ENCODE results near the gene CCDC24. TPM values are rescaled to one million over a fixed set of nuclear protein-coding genes. Genes with fewer than 3 reads are reported as not detected.

Gene CCDC24
- total RNA-seq, 1 donor from 2014 or later = 3.0 TPM

DNA sequence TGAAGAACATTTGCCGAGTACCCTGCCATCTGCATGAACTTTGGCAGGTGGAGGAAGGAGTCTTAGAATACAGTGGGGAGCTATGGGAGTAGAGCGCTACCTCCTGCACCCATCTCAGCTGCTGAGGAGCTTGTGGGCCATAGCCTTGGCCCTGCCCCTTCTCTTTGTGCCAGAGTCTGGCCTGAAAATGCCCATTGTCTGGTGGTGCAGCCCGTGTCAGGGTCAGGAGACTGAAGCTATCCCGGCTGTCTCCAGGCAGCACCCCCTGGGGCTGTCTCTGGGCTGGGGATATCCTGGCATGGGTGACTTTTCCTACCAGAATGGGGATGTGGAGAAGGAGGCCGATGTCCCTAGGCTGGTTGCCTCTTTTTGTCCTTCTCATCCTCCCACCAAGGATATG lies 37.4 kb upstream of the CCDC24 start:
- Mint-ChIP-seq H3K27me3 (no peaks in the 10 kb centered on the region), H3K27ac (no peak overlapping the region), H3K9me3 (no peaks in the 10 kb centered on the region), H3K36me3 (ENCODE audit: low read depth) (peaks cover 21% of the 10 kb centered on the region), H3K4me1 (peaks cover 11% of the 10 kb centered on the region), H3K4me3 (no peak overlapping the region)
- intact Hi-C loops (cut with micrococcal nuclease) = no loop called here
- no peak for DNase-seq

- no peak for DNase-seq
- intact Hi-C loops (cut with micrococcal nuclease) = no loop called here
- H3K4me3 Mint-ChIP-seq = no peak overlapping the region
- no peaks in the 10 kb centered on the region for H3K27me3 Mint-ChIP-seq
- peaks cover 17% of the 10 kb centered on the region for H3K36me3 Mint-ChIP-seq (ENCODE audit: low read depth)
- H3K9me3 Mint-ChIP-seq = no peaks in the 10 kb centered on the region
- peaks cover 3% of the 10 kb centered on the region for H3K4me1 Mint-ChIP-seq
- H3K27ac Mint-ChIP-seq = no peak overlapping the region
Observed at GRCh38 chr1:43956234-43956633, 35.2 kb upstream of the CCDC24 start.

- Mint-ChIP-seq H3K36me3 (ENCODE audit: low read depth) (peaks cover 21% of the 10 kb centered on the region), H3K27ac (no peak overlapping the region), H3K9me3 (no peaks in the 10 kb centered on the region), H3K4me3 (no peak overlapping the region), H3K4me1 (peaks cover 2% of the 10 kb centered on the region), H3K27me3 (no peaks in the 10 kb centered on the region)
- intact Hi-C loops (cut with micrococcal nuclease) = no loop called here
- DNase-seq = no peak
Observed at GRCh38 chr1:43957407-43958040, 33.9 kb upstream of the CCDC24 start.

- intact Hi-C loops (cut with micrococcal nuclease) = no loop called here
- Mint-ChIP-seq H3K9me3 (no peaks in the 10 kb centered on the region), H3K27ac (no peak overlapping the region)
Observed at GRCh38 chr1:43958351-43959255, 32.8 kb upstream of the CCDC24 start.

GRCh38 chr1:43960798-43961197 lies 30.6 kb upstream of the CCDC24 start:
- DNase-seq = no peak
- H3K36me3 Mint-ChIP-seq (ENCODE audit: low read depth) = peaks cover 21% of the 10 kb centered on the region
- H3K27ac Mint-ChIP-seq = no peak overlapping the region
- peaks cover 2% of the 10 kb centered on the region for H3K4me1 Mint-ChIP-seq
- H3K9me3 Mint-ChIP-seq = no peaks in the 10 kb centered on the region
- intact Hi-C loops (cut with micrococcal nuclease) = no loop called here
- H3K27me3 Mint-ChIP-seq = no peaks in the 10 kb centered on the region
- no peak overlapping the region for H3K4me3 Mint-ChIP-seq

More at GRCh38 chr1:43958351-43959255, 32.8 kb upstream of the CCDC24 start:
- H3K36me3 Mint-ChIP-seq (ENCODE audit: low read depth) = peaks cover 21% of the 10 kb centered on the region
- DNase-seq = no peak
- no peak overlapping the region for H3K4me3 Mint-ChIP-seq
- H3K27me3 Mint-ChIP-seq = no peaks in the 10 kb centered on the region
- H3K4me1 Mint-ChIP-seq = peaks cover 2% of the 10 kb centered on the region

DNA sequence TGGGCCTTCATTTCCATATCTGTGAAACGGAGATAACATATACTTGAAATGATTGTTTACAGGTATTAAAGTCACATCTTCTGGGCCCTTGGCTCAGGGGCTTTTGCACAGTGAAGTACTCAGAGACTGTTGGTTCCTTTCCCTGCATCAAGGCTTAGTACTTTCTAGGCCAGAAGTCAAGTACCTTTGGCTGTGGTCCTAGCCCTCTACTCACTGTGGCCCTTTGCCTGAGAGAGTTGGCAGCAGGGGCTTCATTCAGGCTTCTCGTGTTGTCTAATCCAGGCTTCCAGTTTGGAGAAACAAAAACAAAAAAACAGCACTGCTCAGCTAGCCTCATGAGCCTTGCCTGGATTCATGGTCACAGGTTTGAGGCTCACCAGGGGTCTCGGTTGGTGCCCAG lies 29.7 kb upstream of the CCDC24 start:
- H3K27me3 Mint-ChIP-seq = no peaks in the 10 kb centered on the region

GRCh38 chr1:43962324-43962723 lies 29.1 kb upstream of the CCDC24 start:
- intact Hi-C loops (cut with micrococcal nuclease) = no loop called here
- no peaks in the 10 kb centered on the region for H3K27me3 Mint-ChIP-seq
- DNase-seq = no peak
- H3K36me3 Mint-ChIP-seq (ENCODE audit: low read depth) = peaks cover 19% of the 10 kb centered on the region
- H3K9me3 Mint-ChIP-seq = no peaks in the 10 kb centered on the region
- H3K27ac Mint-ChIP-seq = no peak overlapping the region
- no peak overlapping the region for H3K4me3 Mint-ChIP-seq
- peaks cover 2% of the 10 kb centered on the region for H3K4me1 Mint-ChIP-seq

More for the DNA sequence above, 29.7 kb upstream of the CCDC24 start:
- DNase-seq = no peak
- no peaks in the 10 kb centered on the region for H3K9me3 Mint-ChIP-seq
- H3K27ac Mint-ChIP-seq = no peak overlapping the region
- peaks cover 21% of the 10 kb centered on the region for H3K36me3 Mint-ChIP-seq (ENCODE audit: low read depth)
- H3K4me1 Mint-ChIP-seq = peaks cover 2% of the 10 kb centered on the region
- H3K4me3 Mint-ChIP-seq = no peak overlapping the region
- intact Hi-C loops (cut with micrococcal nuclease) = no loop called here

GRCh38 chr1:43963006-43963405 lies 28.4 kb upstream of the CCDC24 start:
- Mint-ChIP-seq H3K27me3 (no peaks in the 10 kb centered on the region), H3K9me3 (no peaks in the 10 kb centered on the region), H3K27ac (no peak overlapping the region), H3K4me3 (no peak overlapping the region), H3K4me1 (peaks cover 2% of the 10 kb centered on the region), H3K36me3 (ENCODE audit: low read depth) (peaks cover 20% of the 10 kb centered on the region)
- no peak for DNase-seq
- intact Hi-C loops (cut with micrococcal nuclease) = no loop called here

DNA sequence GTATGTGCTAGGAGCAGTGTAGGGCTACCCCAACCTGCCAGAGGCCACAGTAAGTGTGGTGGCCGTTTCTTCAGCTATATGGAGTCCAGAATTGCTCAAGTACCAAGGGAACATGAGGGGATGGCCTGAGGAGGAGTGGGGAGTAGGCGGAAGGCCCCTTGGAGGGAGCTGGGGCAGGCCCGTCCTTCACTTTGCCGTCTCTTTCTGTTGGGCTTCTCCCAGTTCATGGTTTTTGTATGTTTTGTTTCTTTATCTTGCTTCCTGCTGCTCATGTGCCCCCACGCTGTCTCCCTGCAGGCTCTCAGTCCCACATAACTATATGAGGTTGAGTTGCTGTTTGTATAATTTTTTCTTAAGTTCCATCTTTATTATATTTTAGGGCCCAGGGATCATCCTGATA lies 27.5 kb upstream of the CCDC24 start:
- intact Hi-C loops (cut with micrococcal nuclease) = no loop called here
- Mint-ChIP-seq H3K4me3 (no peak overlapping the region), H3K27me3 (no peaks in the 10 kb centered on the region), H3K27ac (no peak overlapping the region), H3K36me3 (ENCODE audit: low read depth) (peaks cover 16% of the 10 kb centered on the region), H3K4me1 (peaks cover 2% of the 10 kb centered on the region), H3K9me3 (no peaks in the 10 kb centered on the region)
- DNase-seq = no peak

DNA sequence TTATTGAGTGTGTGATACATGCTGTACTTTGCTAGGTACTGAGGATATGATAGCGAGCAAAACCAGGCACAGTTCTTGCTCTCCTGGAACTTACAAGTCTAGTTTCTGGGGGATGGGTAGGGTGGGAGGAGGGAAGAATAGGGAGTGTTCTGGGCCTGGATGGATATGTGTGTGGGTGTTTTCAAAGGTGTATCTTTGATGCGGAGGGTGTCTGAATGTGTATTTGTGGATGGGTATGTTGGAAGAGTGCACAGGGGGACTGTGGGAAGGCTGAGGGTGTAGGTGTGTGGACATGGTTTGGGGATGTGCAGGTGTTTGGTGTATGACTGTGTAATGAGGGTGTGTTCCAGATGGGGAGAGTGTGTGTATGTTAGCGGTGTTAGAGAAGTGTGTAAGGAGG lies 26.1 kb upstream of the CCDC24 start:
- DNase-seq = no peak
- H3K9me3 Mint-ChIP-seq = no peaks in the 10 kb centered on the region
- intact Hi-C loops (cut with micrococcal nuclease) = no loop called here
- no peak overlapping the region for H3K4me3 Mint-ChIP-seq
- H3K27ac Mint-ChIP-seq = no peak overlapping the region
- H3K36me3 Mint-ChIP-seq (ENCODE audit: low read depth) = peaks cover 14% of the 10 kb centered on the region
- peaks cover 6% of the 10 kb centered on the region for H3K4me1 Mint-ChIP-seq
- H3K27me3 Mint-ChIP-seq = no peaks in the 10 kb centered on the region

GRCh38 chr1:43968348-43968948 lies 23.0 kb upstream of the CCDC24 start:
- peak; percentile 84 for DNase-seq
- no peaks in the 10 kb centered on the region for H3K9me3 Mint-ChIP-seq
- peaks cover 22% of the 10 kb centered on the region for H3K36me3 Mint-ChIP-seq (ENCODE audit: low read depth)
- H3K27ac Mint-ChIP-seq = no peak overlapping the region
- H3K4me1 Mint-ChIP-seq = peaks cover 15% of the 10 kb centered on the region
- no peaks in the 10 kb centered on the region for H3K27me3 Mint-ChIP-seq
- intact Hi-C loops (cut with micrococcal nuclease) = no loop called here
- no peak overlapping the region for H3K4me3 Mint-ChIP-seq

GRCh38 chr1:43969416-43969745 lies 22.0 kb upstream of the CCDC24 start:
- Mint-ChIP-seq H3K36me3 (ENCODE audit: low read depth) (peaks cover 29% of the 10 kb centered on the region), H3K4me3 (peak overlapping the region; percentile 98), H3K9me3 (no peaks in the 10 kb centered on the region), H3K27me3 (no peaks in the 10 kb centered on the region), H3K27ac (peak overlapping the region; percentile 21), H3K4me1 (peaks cover 25% of the 10 kb centered on the region)
- intact Hi-C loops (cut with micrococcal nuclease) = loop anchor here (1.0 kb wide), 1 partner anchor 23 kb away; the partner anchor contains the start of gene IPO13
- no peak for DNase-seq

DNA sequence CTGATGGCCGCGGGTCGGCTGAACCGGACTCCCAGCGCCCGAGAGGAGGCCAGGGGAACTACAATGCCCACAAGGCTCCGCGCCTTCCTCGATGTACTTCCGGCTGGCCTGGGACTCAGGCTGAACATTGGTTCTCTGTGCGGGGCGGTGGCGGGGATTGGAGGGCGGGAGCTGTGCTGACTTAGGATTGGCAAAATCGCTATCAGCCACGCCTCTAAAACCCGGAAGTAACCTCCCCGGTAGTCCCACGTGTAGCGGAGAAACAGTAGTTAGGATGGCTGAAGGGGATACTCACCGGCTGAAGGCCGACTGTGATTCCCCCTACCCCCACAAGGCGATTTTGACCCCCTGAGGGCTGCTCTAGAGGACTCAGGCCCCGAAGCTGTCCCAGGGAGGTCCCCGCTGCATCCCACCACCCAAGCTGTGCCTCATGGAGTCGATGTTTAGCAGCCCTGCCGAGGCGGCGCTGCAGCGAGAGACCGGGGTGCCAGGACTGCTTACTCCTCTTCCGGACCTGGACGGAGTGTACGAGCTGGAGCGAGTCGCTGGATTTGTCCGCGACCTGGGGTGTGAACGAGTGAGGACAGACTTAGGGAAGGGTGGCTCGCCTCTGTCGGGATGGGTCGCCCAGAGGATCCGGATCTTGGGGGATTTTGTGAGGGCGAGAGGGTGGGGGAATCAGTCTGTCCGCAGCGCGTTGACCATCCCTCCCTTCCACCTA lies 21.5 kb upstream of the CCDC24 start, which contains the start of gene DPH2:
Gene DPH2 (plus strand): TSS at position 265 of the 721 bp plus-strand sequence. CDS start 166 bp downstream, at position 431.
- Mint-ChIP-seq H3K4me3 (peak within 1 kb of the TSS; percentile 98), H3K27ac (peak within 1 kb of the TSS; percentile 88), H3K9me3 (no peaks in the 10 kb centered on the region), H3K4me1 (peaks cover 25% of the 10 kb centered on the region), H3K27me3 (no peaks in the 10 kb centered on the region), H3K36me3 (ENCODE audit: low read depth) (peaks cover 29% of the 10 kb centered on the region)
- intact Hi-C loops (cut with micrococcal nuclease) = loop anchor here (1.0 to 10.0 kb wide), 2 partner anchors 24 to 605 kb away; partner anchors contain the start of genes ELOVL1 and IPO13
- peak; percentile 97 for DNase-seq

Measured in activated CD4-positive, alpha-beta T cell treated with anti-CD3 and anti-CD28 coated beads, Interleukin-2, amount 10 ng/mL, durations not matched to agents 24 days and 14 days (primary cell).